Gastroesophageal sphincter (tissue), 3 donors: Measurements from ENCODE around the gene GNGT1.

ENCODE experiments used
- CTCF ChIP-seq, 4 experiments: fragments of 200-600 bp in 2 of 4; fragments of 450-650 bp in 2 of 4; sonication (generic) in 1 of 4; IDR thresholded peaks; one replicate each; pipeline ENCODE4 v1.5.1; 2017 to 2019; ENCODE audit warnings: antibody characterized with exemption in 4 of 4, mild to moderate bottlenecking in 2 of 4, moderate library complexity in 2 of 4
- EP300 ChIP-seq: sonication (generic); formaldehyde crosslinking; IDR thresholded peaks from one replicate; pipeline ENCODE4 v1.6.1; 2017; ENCODE audit warnings: antibody characterized with exemption, mild to moderate bottlenecking
- POLR2A ChIP-seq, 2 donors: fragments of 450-650 bp; IDR thresholded peaks; one replicate each; pipeline ENCODE4 v1.6.1; 2017; ENCODE audit warnings: antibody characterized with exemption in 2 of 2, mild to moderate bottlenecking in 2 of 2, moderate library complexity in 1 of 2
- POLR2AphosphoS5 ChIP-seq: sonication (generic); formaldehyde crosslinking; IDR thresholded peaks from one replicate; pipeline ENCODE4 v1.6.1; 2017; ENCODE audit warnings: antibody characterized with exemption

GRCh38 chr7:93890464-93891068, 15.8 kb upstream of the GNGT1 start, which contains the start of gene TFPI2:
- TF ChIP-seq EP300 (no peak), CTCF (IDR thresholded peaks at IDR 0.05) (no peak), POLR2A (IDR thresholded peaks at IDR 0.05) (no peak), POLR2AphosphoS5 (peak; percentile 55)
